GM21447 (cell line): ENCODE results near the gene WWP2.
"Not testable (repeated sequence)": the region's sequence is repeated elsewhere in the genome, so short reads cannot be mapped to it uniquely, and the experiment has no call there.

Experiments used
- ATAC-seq: cut with Tn5 transposase; IDR thresholded peaks from one replicate; pipeline ENCODE4 v1.9.1; 2021; ENCODE audit not compliant: unreplicated experiment

The WWP2 gene

GRCh38 chr16:69941251-69942098 is 179.3 kb downstream of the WWP2 start:
- no peak for ATAC-seq

- no peak for ATAC-seq
Observed at GRCh38 chr16:69942099-69942491, 180.0 kb downstream of the WWP2 start.

- ATAC-seq = no peak
Observed at GRCh38 chr16:69942627-69943170, 180.6 kb downstream of the WWP2 start.

DNA sequence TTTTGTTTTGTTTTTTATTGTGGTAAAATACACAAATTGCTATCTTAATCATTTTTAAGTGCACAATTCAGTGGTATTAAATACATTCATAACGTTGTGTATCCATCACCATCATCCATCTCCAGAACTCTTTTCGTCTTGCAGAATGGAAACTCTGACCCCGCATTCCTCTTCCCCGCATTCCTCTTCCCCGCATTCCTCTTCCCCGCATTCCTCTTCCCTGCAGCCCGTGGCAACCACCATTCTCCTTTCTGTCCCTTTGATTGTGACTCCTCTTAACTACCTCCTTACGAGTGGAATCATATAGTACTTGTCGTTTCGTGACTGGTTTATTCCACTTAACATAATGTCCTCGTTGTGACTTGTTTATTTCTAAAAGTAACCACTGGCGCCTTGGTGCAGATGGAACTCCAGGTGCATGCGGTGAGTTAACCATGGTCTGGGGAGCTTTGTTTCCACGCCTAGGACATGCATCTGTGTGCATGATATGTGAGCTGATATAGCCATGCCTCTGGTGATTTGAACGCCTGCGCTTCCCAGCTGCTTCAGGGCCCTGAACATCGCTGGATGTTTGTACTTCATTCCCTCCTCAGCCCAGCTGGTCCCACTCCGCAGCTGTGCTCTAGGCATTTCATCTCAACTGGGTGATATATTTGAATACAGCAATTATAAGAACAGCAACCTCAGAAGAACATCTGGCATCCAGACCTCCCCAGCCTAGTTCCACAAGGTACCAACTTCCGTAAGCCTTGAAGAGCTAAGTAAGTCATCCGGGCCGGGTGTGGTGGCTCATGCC is 181.3 kb downstream of the WWP2 start:
- ATAC-seq = not testable (repeated sequence)

DNA sequence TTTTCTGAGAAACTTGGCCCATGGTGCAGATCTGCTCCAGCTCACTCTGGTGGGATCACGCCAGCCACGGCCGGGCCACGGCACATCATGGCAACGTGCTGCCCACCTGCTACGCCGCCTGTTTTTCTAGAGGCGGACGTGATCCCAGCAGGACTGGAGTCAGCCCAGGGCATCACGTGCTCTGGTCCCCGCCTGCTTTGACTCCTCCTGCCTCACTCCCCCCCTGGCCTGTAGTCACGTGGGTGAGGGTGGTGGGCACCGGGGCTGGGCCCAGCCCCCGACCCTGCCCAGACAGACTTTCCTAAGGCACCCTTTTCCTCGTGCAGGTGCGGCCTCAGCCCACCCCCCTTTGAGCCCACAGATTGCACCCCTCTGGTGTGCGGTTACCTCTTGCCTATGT is 188.3 kb downstream of the WWP2 start:
- not testable (repeated sequence) for ATAC-seq

DNA sequence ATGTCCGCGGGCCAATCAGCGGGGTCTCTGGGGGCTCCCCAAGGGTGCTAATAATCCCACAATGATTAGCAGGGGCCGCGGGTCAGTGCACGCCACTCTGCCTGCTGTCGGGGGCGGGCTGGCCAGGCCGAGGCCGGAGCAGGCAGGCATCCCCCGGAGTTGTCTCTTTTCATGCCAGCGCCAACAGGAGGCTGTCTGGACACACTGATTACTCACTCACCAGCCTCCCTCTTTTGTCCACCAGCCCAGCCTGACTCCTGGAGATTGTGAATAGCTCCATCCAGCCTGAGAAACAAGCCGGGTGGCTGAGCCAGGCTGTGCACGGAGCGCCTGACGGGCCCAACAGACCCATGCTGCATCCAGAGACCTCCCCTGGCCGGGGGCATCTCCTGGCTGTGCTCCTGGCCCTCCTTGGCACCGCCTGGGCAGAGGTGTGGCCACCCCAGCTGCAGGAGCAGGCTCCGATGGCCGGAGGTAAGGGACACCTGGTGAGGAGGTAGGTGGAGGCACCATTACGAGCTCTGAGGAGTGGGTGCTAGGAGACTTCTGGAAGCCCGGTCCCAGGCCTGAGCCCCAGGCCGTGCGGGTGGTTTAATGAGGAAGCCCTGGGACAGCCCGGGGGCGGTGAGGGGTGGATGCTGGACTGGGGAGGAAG is 189.0 kb downstream of the WWP2 start, which contains the start of gene CLEC18A:
TSS of gene CLEC18A (plus strand) at position 318 of the 655 bp plus-strand sequence. CDS start at position 351, 33 bp downstream.
- ATAC-seq = not testable (repeated sequence)

- ATAC-seq = not testable (repeated sequence)
Observed at GRCh38 chr16:69951672-69952031, 189.5 kb downstream of the WWP2 start.

- not testable (repeated sequence) for ATAC-seq
Observed at GRCh38 chr16:69952116-69952515, 190.0 kb downstream of the WWP2 start.

- ATAC-seq = not testable (repeated sequence)
Observed at GRCh38 chr16:69952572-69953355, 190.6 kb downstream of the WWP2 start.

- not testable (repeated sequence) for ATAC-seq
Observed at GRCh38 chr16:69954241-69954640, 192.1 kb downstream of the WWP2 start.

DNA sequence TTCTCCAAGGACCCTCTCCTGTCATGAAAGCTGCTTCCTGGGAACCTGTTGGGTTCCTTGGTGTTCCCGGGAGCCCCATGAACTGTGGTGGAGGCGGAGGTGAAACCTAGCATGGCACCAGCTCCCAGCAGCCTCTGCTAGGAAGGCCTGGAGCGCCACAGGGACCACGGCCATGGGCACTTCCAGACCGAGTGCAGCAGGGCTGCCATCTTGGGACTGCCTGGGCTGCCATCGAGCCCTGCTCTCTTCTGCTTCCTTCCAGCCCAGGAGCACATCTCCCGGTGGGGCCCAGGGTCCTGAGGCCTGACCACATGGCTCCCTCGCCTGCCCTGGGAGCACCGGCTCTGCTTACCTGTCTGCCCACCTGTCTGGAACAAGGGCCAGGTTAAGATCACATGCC is 201.2 kb downstream of the WWP2 start:
- not testable (repeated sequence) for ATAC-seq

GRCh38 chr16:69964960-69965660 is 203.0 kb downstream of the WWP2 start:
- ATAC-seq = not testable (repeated sequence)

DNA sequence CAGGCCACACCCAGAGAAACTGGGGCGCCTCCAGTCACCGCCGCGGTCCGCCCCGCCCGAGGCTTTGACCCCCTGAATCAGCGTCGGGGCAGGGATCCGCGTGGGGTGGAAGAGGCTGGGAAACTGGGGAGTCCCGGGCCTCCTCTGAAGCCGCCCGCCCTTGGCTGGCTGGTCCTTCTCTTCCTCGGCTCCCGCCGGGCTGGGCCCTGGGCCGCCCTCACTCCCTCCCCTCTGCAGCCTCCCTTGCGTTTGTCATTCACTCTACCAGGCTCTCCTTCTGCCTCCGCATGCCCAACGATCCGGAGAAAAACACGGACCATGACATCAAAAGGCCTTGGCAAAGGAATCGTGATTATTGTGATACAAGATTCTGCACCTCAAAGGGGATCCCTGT is 203.5 kb downstream of the WWP2 start:
- not testable (repeated sequence) for ATAC-seq

DNA sequence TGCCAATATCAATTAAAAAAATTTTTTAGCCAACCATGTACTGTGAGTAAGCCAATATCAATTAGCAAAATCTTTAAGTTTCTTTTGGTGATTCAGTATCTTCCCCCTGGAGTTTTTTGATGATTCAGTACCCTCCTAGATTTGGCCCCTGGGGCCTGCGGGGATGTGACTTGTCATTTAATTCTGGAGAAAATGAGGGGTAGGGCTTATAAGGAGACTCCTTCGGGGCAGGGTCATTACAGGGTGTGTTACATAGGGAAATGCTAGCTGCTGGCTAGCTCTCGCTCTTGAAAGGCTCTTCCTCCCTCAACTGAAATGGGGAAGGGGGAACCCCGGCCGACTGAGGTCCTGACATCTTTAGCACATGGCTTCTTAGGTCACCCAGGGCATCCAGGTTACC is 205.6 kb downstream of the WWP2 start:
- not testable (repeated sequence) for ATAC-seq

- not testable (repeated sequence) for ATAC-seq
Observed at GRCh38 chr16:69968125-69968524, 206.0 kb downstream of the WWP2 start.

GRCh38 chr16:69969657-69970056 is 207.5 kb downstream of the WWP2 start:
- not testable (repeated sequence) for ATAC-seq

GRCh38 chr16:69972120-69972519 is 210.0 kb downstream of the WWP2 start:
- ATAC-seq = not testable (repeated sequence)

- not testable (repeated sequence) for ATAC-seq
Observed at GRCh38 chr16:69972935-69973334, 210.8 kb downstream of the WWP2 start.

GRCh38 chr16:69985196-69985595 is 223.1 kb downstream of the WWP2 start:
- ATAC-seq = not testable (repeated sequence)
